WTC11 (cell line): ENCODE measurements around the gene PRKAR1B. TPM values are rescaled to one million over a fixed set of nuclear protein-coding genes. Genes with fewer than 3 reads are reported as not detected.

Source experiments
- ATAC-seq: fragments of 200-7000 bp; cut with Tn5 transposase; 2 replicates; pipeline ENCODE4 v1.10.0; 2021; ENCODE audit warnings: mild to moderate bottlenecking, moderate library complexity
- Bru-seq: library from RNA; stranded (reverse); fragments of 400-500 nt; gene quantifications from one replicate; lab custom pipeline; 2021; lab: Mats Ljungman, UMichigan
- CTCF ChIA-PET: fragments of 300-600 bp; sonication (Branson Sonifier 250); formaldehyde crosslinking; loops from one replicate; lab custom pipeline; 2021; ENCODE audit warnings: antibody characterized with exemption; lab: Charles Lee
- POLR2A ChIA-PET: fragments of 350-600 bp; sonication (Branson Sonifier 250); formaldehyde crosslinking; loops from one replicate; lab custom pipeline; 2021; ENCODE audit warnings: antibody characterized with exemption; lab: Charles Lee
- DNase-seq: peaks from one replicate; pipeline ENCODE4 v3.0.0; 2021; ENCODE audit warnings: low spot score
- H3K27ac Mint-ChIP-seq: 2 replicates; pipeline ENCODE4 v1.8.0; 2021; ENCODE audit warnings: mixed read lengths
- H3K27me3 Mint-ChIP-seq: 2 replicates; pipeline ENCODE4 v1.8.0; 2021; ENCODE audit warnings: low read depth, mild to moderate bottlenecking, moderate library complexity, mixed read lengths
- H3K36me3 Mint-ChIP-seq: 2 replicates; pipeline ENCODE4 v1.8.0; 2021; ENCODE audit warnings: mixed read lengths
- H3K4me1 Mint-ChIP-seq: 2 replicates; pipeline ENCODE4 v1.8.0; 2022; ENCODE audit warnings: mixed read lengths
- H3K4me3 Mint-ChIP-seq: 2 replicates; pipeline ENCODE4 v1.8.0; 2021; ENCODE audit warnings: mild to moderate bottlenecking, moderate library complexity, mixed read lengths
- H3K9me3 Mint-ChIP-seq: 2 replicates; pipeline ENCODE4 v1.8.0; 2021; ENCODE audit warnings: mixed read lengths
- CDX4 ChIP-seq: fragments of 250-450 bp; sonication (Bioruptor Pico); IDR thresholded peaks from 2 replicates; pipeline ENCODE4 v1.9.0; 2021; ENCODE audit warnings: moderate library complexity, mild to moderate bottlenecking, inconsistent platforms, borderline replicate concordance
- ESRRA ChIP-seq: sonication (generic); formaldehyde crosslinking; IDR thresholded peaks from 2 replicates; pipeline ENCODE4 v1.8.1; 2022; ENCODE audit warnings: mild to moderate bottlenecking, missing genetic modification reagents, borderline replicate concordance
- ETV6 ChIP-seq: sonication (generic); formaldehyde crosslinking; IDR thresholded peaks from 2 replicates; pipeline ENCODE4 v1.8.1; 2022; ENCODE audit warnings: mild to moderate bottlenecking, missing genetic modification reagents
- GTF2I ChIP-seq: fragments of 250-450 bp; sonication (Bioruptor Pico); conservative IDR thresholded peaks from 2 replicates; pipeline ENCODE4 v1.4.0; 2021; ENCODE audit warnings: mild to moderate bottlenecking
- JUN ChIP-seq: sonication (generic); formaldehyde crosslinking; IDR thresholded peaks from 2 replicates; pipeline ENCODE4 v1.8.0; 2023; ENCODE audit warnings: mild to moderate bottlenecking, missing genetic modification reagents
- NFYB ChIP-seq: sonication (generic); formaldehyde crosslinking; conservative IDR thresholded peaks from 2 replicates; pipeline ENCODE4 v1.8.0; 2022; ENCODE audit warnings: low read depth, missing genetic modification reagents
- OVOL2 ChIP-seq: fragments of 250-450 bp; sonication (Bioruptor Pico); IDR thresholded peaks from 2 replicates; pipeline ENCODE4 v1.9.0; 2021; ENCODE audit warnings: mild to moderate bottlenecking, borderline replicate concordance
- SP1 ChIP-seq: sonication (generic); formaldehyde crosslinking; conservative IDR thresholded peaks from 2 replicates; pipeline ENCODE4 v1.8.1; 2022; ENCODE audit warnings: missing genetic modification reagents
- TCF7 ChIP-seq: sonication (generic); formaldehyde crosslinking; IDR thresholded peaks from 2 replicates; pipeline ENCODE4 v1.8.0; 2022; ENCODE audit warnings: mild to moderate bottlenecking, low read depth, missing genetic modification reagents, moderate library complexity
- ZNF138 ChIP-seq: sonication (generic); formaldehyde crosslinking; conservative IDR thresholded peaks from 2 replicates; pipeline ENCODE4 v1.8.1; 2022; ENCODE audit warnings: mild to moderate bottlenecking, moderate library complexity, missing genetic modification reagents
- ZNF396 ChIP-seq: fragments of 250-450 bp; sonication (Bioruptor Pico); IDR thresholded peaks from 2 replicates; pipeline ENCODE4 v1.8.0; 2021; ENCODE audit warnings: mild to moderate bottlenecking, moderate library complexity, borderline replicate concordance
- ZNF423 ChIP-seq: fragments of 250-450 bp; sonication (Bioruptor Pico); IDR thresholded peaks from 2 replicates; pipeline ENCODE4 v2.1.2; 2022; ENCODE audit warnings: mild to moderate bottlenecking, moderate library complexity
- long read RNA-seq, 3 experiments: library from RNA in 1 of 3; library from capped mRNA in 1 of 3; library from polyadenylated mRNA in 1 of 3; unstranded in 2 of 3; stranded (forward) in 1 of 3; transcript quantifications; one replicate each; pipeline ENCODE4 v2.0.0, GENCODE V29; 2021
- total RNA-seq: library from RNA; stranded (reverse); gene quantifications from 3 replicates; pipeline ENCODE4 v1.2.3, GENCODE V29; 2021
- TF ChIP-seq, protein P1 (sequence below): sonication (generic); formaldehyde crosslinking; IDR thresholded peaks from 2 replicates; pipeline ENCODE4 v1.8.1; 2023; ENCODE audit warnings: mild to moderate bottlenecking, missing genetic modification reagents, moderate library complexity
- TF ChIP-seq, protein P2 (sequence below): sonication (generic); formaldehyde crosslinking; IDR thresholded peaks from 2 replicates; pipeline ENCODE4 v1.8.0; 2022; ENCODE audit warnings: mild to moderate bottlenecking, missing genetic modification reagents
- TF ChIP-seq, protein P3 (sequence below): fragments of 250-450 bp; sonication (Bioruptor Pico); IDR thresholded peaks from 2 replicates; pipeline ENCODE4 v1.9.0; 2021; ENCODE audit warnings: mild to moderate bottlenecking
- TF ChIP-seq, protein P4 (sequence below): fragments of 250-450 bp; sonication (Bioruptor Pico); IDR thresholded peaks from 2 replicates; pipeline ENCODE4 v1.8.0; 2021; ENCODE audit warnings: mild to moderate bottlenecking

Gene PRKAR1B
- 40.8 to 44.1 TPM (median 43.6 TPM) in 3 replicates for total RNA-seq
- Bru-seq, nascent RNA, result percentile 50 among the genes with signal in this experiment
- long read RNA-seq, experiment 1, transcript PRKAR1B-201 (11 exons, 2,007 nt), result minor isoform, 8 of 362 reads
- long read RNA-seq, experiment 1, transcript PRKAR1B-203 (11 exons, 1,917 nt), result major isoform, 206 of 362 reads
- long read RNA-seq, experiment 1, transcript PRKAR1B-211 (11 exons, 2,533 nt), result minor isoform, 49 of 362 reads
- long read RNA-seq, experiment 1, partial matches to known transcripts, result 41 of 362 reads
- long read RNA-seq, experiment 1, other reads (novel, unspliced or antisense), result 58 of 362 reads
- long read RNA-seq, experiment 2, transcript PRKAR1B-203 (11 exons, 1,917 nt), result major isoform, 8 of 27 reads
- long read RNA-seq, experiment 2, partial matches to known transcripts, result 7 of 27 reads
- long read RNA-seq, experiment 2, other reads (novel, unspliced or antisense), result 9 of 27 reads
- long read RNA-seq, experiment 3, transcript PRKAR1B-203 (11 exons, 1,917 nt), result major isoform, 31 of 69 reads
- long read RNA-seq, experiment 3, partial matches to known transcripts, result 19 of 69 reads
- long read RNA-seq, experiment 3, other reads (novel, unspliced or antisense), result 16 of 69 reads

DNA sequence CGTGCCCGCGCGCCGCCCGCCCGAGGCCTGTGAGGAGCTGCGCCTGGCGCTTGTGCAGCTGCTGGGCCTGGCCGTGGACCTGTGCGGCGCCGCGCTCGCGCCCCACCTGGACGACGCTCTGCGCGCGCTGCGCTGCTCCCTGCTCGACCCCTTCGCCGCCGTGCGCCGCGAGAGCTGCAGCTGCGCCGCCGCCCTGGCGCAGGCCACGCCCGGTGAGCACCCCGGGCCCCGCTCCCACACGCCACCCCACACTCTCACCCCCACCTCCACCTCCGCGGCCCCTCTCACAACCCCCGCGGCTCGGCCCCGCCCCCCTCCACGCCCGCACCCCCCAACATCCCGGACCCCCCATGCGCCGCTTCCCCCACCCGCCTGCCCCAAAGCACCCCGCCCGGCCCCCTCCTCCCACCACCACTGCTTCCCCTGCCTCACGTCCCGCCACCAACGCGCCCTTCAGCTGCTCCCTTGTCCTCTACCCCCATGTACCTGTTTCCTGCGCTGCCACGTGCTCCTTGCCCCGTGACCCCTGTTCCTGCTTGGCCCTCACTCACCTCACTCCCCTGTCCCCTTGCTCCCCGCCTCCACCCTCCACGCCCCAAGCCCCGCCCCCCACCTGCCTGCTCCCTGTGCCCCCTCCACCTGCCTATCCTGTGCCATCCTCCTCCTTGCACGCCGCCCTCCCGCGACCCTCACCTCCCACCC is at the start of gene PRKAR1B:
PRKAR1B (minus strand) TSS at position 178 of the 702 bp plus-strand sequence. CDS start 15,776 bp downstream, outside the sequence.
- Mint-ChIP-seq H3K4me3 (peak within 1 kb of the TSS; percentile 80), H3K27me3 (peaks cover 5% of the 10 kb centered on the region; the same call in 1 of the 2 replicates), H3K4me1 (peaks cover 15% of the 10 kb centered on the region), H3K36me3 (peaks cover 58% of the 10 kb centered on the region), H3K9me3 (peaks cover 33% of the 10 kb centered on the region), H3K27ac (peak within 1 kb of the TSS; percentile 79; the same call in 1 of the 2 replicates)
- TF ChIP-seq, protein P1, sequence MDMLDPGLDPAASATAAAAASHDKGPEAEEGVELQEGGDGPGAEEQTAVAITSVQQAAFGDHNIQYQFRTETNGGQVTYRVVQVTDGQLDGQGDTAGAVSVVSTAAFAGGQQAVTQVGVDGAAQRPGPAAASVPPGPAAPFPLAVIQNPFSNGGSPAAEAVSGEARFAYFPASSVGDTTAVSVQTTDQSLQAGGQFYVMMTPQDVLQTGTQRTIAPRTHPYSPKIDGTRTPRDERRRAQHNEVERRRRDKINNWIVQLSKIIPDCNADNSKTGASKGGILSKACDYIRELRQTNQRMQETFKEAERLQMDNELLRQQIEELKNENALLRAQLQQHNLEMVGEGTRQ (CRISPR knock-in tag), result peak; percentile 65
- TF ChIP-seq, protein P2, sequence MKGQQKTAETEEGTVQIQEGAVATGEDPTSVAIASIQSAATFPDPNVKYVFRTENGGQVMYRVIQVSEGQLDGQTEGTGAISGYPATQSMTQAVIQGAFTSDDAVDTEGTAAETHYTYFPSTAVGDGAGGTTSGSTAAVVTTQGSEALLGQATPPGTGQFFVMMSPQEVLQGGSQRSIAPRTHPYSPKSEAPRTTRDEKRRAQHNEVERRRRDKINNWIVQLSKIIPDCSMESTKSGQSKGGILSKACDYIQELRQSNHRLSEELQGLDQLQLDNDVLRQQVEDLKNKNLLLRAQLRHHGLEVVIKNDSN (CRISPR knock-in tag), result peak; percentile 47; the same call in 1 of the 2 replicates
- TF ChIP-seq, protein P3, sequence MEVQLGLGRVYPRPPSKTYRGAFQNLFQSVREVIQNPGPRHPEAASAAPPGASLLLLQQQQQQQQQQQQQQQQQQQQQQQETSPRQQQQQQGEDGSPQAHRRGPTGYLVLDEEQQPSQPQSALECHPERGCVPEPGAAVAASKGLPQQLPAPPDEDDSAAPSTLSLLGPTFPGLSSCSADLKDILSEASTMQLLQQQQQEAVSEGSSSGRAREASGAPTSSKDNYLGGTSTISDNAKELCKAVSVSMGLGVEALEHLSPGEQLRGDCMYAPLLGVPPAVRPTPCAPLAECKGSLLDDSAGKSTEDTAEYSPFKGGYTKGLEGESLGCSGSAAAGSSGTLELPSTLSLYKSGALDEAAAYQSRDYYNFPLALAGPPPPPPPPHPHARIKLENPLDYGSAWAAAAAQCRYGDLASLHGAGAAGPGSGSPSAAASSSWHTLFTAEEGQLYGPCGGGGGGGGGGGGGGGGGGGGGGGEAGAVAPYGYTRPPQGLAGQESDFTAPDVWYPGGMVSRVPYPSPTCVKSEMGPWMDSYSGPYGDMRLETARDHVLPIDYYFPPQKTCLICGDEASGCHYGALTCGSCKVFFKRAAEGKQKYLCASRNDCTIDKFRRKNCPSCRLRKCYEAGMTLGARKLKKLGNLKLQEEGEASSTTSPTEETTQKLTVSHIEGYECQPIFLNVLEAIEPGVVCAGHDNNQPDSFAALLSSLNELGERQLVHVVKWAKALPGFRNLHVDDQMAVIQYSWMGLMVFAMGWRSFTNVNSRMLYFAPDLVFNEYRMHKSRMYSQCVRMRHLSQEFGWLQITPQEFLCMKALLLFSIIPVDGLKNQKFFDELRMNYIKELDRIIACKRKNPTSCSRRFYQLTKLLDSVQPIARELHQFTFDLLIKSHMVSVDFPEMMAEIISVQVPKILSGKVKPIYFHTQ, result no peak
- POLR2A ChIA-PET, result interaction anchor here (1.1 kb wide), 1 partner anchor 16 kb away, joined by 4 read pairs; no protein-coding TSS in a partner anchor
- DNase-seq, result peak; percentile 54
- CTCF ChIA-PET, result interaction anchor here (0.6 kb wide), 1 partner anchor 15 kb away, joined by 3 read pairs; no protein-coding TSS in a partner anchor
- peak; percentile 54 for ATAC-seq

DNA sequence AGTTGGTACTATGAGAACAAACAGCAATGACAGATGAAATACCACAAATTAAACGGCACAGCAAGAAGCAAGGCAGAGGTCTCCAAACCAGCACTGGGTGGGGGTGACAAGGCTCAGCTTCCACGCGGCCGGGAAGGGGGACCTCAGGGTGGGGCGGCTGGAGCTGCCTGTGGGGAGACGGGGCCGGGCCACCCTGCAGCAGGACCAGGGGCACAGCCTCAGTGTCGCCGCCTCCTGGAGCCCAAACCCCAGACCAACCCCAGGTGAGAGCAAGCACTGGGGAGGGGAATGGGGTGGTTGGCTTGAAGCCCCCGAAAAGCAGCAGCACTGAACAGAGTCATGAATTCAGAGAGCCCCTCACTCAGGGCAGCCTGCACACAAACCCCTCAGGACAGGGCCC is 49.3 kb upstream of the PRKAR1B start:
- Mint-ChIP-seq H3K27me3 (no peaks in the 10 kb centered on the region), H3K4me1 (no peaks in the 10 kb centered on the region), H3K27ac (no peak overlapping the region), H3K9me3 (no peaks in the 10 kb centered on the region), H3K36me3 (peaks cover 45% of the 10 kb centered on the region), H3K4me3 (no peak overlapping the region)
- no peak for ATAC-seq
- POLR2A ChIA-PET, result no interaction called here
- no peak for TF ChIP-seq ZNF138 (CRISPR knock-in tag)
- TF ChIP-seq ESRRA (CRISPR knock-in tag), result no peak
- no peak for TF ChIP-seq ZNF396 (CRISPR knock-in tag)
- TF ChIP-seq, protein P4, sequence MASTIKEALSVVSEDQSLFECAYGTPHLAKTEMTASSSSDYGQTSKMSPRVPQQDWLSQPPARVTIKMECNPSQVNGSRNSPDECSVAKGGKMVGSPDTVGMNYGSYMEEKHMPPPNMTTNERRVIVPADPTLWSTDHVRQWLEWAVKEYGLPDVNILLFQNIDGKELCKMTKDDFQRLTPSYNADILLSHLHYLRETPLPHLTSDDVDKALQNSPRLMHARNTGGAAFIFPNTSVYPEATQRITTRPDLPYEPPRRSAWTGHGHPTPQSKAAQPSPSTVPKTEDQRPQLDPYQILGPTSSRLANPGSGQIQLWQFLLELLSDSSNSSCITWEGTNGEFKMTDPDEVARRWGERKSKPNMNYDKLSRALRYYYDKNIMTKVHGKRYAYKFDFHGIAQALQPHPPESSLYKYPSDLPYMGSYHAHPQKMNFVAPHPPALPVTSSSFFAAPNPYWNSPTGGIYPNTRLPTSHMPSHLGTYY, result no peak
- TF ChIP-seq NFYB (CRISPR knock-in tag), result no peak
- no peak for TF ChIP-seq ZNF423
- no peak for TF ChIP-seq GTF2I (CRISPR knock-in tag)
- no peak for TF ChIP-seq ETV6 (CRISPR knock-in tag)
- TF ChIP-seq TCF7, result no peak
- no peak for TF ChIP-seq CDX4
- TF ChIP-seq SP1 (CRISPR knock-in tag), result no peak
- no peak for TF ChIP-seq JUN (CRISPR knock-in tag)
- TF ChIP-seq OVOL2 (CRISPR knock-in tag), result no peak
- CTCF ChIA-PET, result no interaction called here
- DNase-seq, result no peak
